ACHN (cell line): ENCODE measurements around the gene TEKT5.
"Not testable (repeated sequence)": the region's sequence is repeated elsewhere in the genome, so short reads cannot be mapped to it uniquely, and the experiment has no call there.

Experiments
- DNase-seq: peaks from one replicate; pipeline ENCODE4 v3.0.0-alpha.2; 2015
- in situ Hi-C: cut with HindIII; loops from 2 replicates; pipeline ENCODE4 v1.10.0; 2017; ENCODE audit warnings: low sequenced_read_pairs, low pct_ligation_motif_present, low pct_unique_long_range_greater_than_20kb

TEKT5 gene

GRCh38 chr16:10644092-10644491, 50.6 kb downstream of the TEKT5 start:
- no peak for DNase-seq
- in situ Hi-C loops, result no loop called here

GRCh38 chr16:10642964-10643363, 51.8 kb downstream of the TEKT5 start:
- in situ Hi-C loops, result no loop called here
- DNase-seq, result no peak

GRCh38 chr16:10641953-10642949, 52.5 kb downstream of the TEKT5 start:
- in situ Hi-C loops, result no loop called here
- no peak for DNase-seq

- DNase-seq, result no peak
- in situ Hi-C loops, result no loop called here
Measured at GRCh38 chr16:10641555-10641952, 53.2 kb downstream of the TEKT5 start.

- no peak for DNase-seq
- in situ Hi-C loops, result no loop called here
Measured at GRCh38 chr16:10640934-10641333, 53.8 kb downstream of the TEKT5 start.

- DNase-seq, result no peak
- in situ Hi-C loops, result no loop called here
Measured at GRCh38 chr16:10638101-10638500, 56.6 kb downstream of the TEKT5 start.

GRCh38 chr16:10637337-10638037, 57.2 kb downstream of the TEKT5 start:
- DNase-seq, result no peak
- in situ Hi-C loops, result no loop called here

GRCh38 chr16:10635365-10636021, 59.2 kb downstream of the TEKT5 start:
- DNase-seq, result no peak
- in situ Hi-C loops, result no loop called here

- in situ Hi-C loops, DNase-seq: not testable (repeated sequence)
Measured at GRCh38 chr16:10633429-10633828, 61.3 kb downstream of the TEKT5 start.

- DNase-seq, result no peak
- in situ Hi-C loops, result no loop called here
Measured at GRCh38 chr16:10631886-10632285, 62.8 kb downstream of the TEKT5 start.

- no peak for DNase-seq
- in situ Hi-C loops, result no loop called here
Measured at GRCh38 chr16:10629592-10629963, 65.2 kb downstream of the TEKT5 start.

GRCh38 chr16:10625595-10626357, 69.0 kb downstream of the TEKT5 start:
- no peak for DNase-seq
- in situ Hi-C loops, result no loop called here

GRCh38 chr16:10624527-10624926, 70.2 kb downstream of the TEKT5 start:
- DNase-seq, result no peak
- in situ Hi-C loops, result no loop called here

- in situ Hi-C loops, result no loop called here
- no peak for DNase-seq
Measured at GRCh38 chr16:10623059-10623458, 71.7 kb downstream of the TEKT5 start.

GRCh38 chr16:10622036-10622921, 72.5 kb downstream of the TEKT5 start:
- DNase-seq, result no peak
- in situ Hi-C loops, result no loop called here

GRCh38 chr16:10621216-10621949, 73.3 kb downstream of the TEKT5 start:
- in situ Hi-C loops, DNase-seq: not testable (repeated sequence)

GRCh38 chr16:10620120-10620519, 74.6 kb downstream of the TEKT5 start:
- in situ Hi-C loops, result no loop called here
- no peak for DNase-seq
